ENCODE results near the gene SDHD.

DNA sequence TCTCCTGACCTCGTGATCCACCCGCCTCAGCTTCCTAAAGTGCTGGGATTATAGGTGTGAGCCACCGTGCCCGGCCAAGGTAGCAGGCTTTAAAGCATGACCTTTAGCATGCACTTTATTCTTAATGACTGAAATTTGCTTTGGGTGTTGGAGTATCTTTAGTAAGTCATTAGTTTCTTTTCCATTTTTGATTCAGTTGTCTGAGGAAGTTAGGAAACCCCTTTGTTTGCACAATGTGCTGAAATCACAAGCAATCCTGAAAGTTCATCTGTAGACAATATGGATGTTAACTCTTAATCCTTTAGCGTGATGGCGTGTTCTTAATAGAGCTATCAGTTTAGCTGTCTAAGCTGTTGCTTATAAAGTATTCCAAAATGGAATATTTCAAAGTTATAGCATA is 16.8 kb downstream of the SDHD start:
- TF ChIP-seq POLR2A (IDR thresholded peaks at IDR 0.05): no peak
- TF ChIP-seq, protein P1, sequence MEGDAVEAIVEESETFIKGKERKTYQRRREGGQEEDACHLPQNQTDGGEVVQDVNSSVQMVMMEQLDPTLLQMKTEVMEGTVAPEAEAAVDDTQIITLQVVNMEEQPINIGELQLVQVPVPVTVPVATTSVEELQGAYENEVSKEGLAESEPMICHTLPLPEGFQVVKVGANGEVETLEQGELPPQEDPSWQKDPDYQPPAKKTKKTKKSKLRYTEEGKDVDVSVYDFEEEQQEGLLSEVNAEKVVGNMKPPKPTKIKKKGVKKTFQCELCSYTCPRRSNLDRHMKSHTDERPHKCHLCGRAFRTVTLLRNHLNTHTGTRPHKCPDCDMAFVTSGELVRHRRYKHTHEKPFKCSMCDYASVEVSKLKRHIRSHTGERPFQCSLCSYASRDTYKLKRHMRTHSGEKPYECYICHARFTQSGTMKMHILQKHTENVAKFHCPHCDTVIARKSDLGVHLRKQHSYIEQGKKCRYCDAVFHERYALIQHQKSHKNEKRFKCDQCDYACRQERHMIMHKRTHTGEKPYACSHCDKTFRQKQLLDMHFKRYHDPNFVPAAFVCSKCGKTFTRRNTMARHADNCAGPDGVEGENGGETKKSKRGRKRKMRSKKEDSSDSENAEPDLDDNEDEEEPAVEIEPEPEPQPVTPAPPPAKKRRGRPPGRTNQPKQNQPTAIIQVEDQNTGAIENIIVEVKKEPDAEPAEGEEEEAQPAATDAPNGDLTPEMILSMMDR (IDR thresholded peaks at IDR 0.05): no peak
